Skeletal muscle tissue (tissue), 4 donors: ENCODE results near the gene PARD3B. TPM values are rescaled to one million over a fixed set of nuclear protein-coding genes. Genes with fewer than 3 reads are reported as not detected.

ENCODE experiments used
- H3K27ac ChIP-seq: one replicate; pipeline ENCODE4 v1.7.0; 2013; ENCODE audit warnings: mild to moderate bottlenecking, low read depth, low read length, inconsistent platforms
- H3K27me3 ChIP-seq, 3 donors: one replicate each; pipeline ENCODE4 v1.7.0; 2013; ENCODE audit warnings: low read length in 3 of 3; ENCODE audit not compliant: control insufficient read depth in 3 of 3, insufficient read depth in 3 of 3
- H3K36me3 ChIP-seq, 3 donors: one replicate each; pipeline ENCODE4 v1.7.0; 2013; ENCODE audit warnings: low read length in 3 of 3; ENCODE audit not compliant: control insufficient read depth in 3 of 3, insufficient read depth in 3 of 3
- H3K4me1 ChIP-seq, 3 donors: one replicate each; pipeline ENCODE4 v1.7.0; 2013; ENCODE audit warnings: low read length in 3 of 3, mild to moderate bottlenecking in 3 of 3; ENCODE audit not compliant: control insufficient read depth in 3 of 3, insufficient read depth in 3 of 3
- H3K4me3 ChIP-seq, 3 donors: one replicate each; pipeline ENCODE4 v1.7.0; 2013; ENCODE audit warnings: low read length in 3 of 3
- H3K9ac ChIP-seq, 3 donors: one replicate each; pipeline ENCODE4 v1.7.0; 2013; ENCODE audit warnings: low read length in 3 of 3, mild to moderate bottlenecking in 3 of 3, moderate library complexity in 2 of 3, low read depth in 1 of 3
- H3K9me3 ChIP-seq, 3 donors: one replicate each; pipeline ENCODE4 v1.7.0; 2013; ENCODE audit warnings: low read length in 3 of 3; ENCODE audit not compliant: control insufficient read depth in 3 of 3
- total RNA-seq: library from RNA; depleted of rRNA; stranded (reverse); fragments of >200 nt; gene quantifications from one replicate; pipeline ENCODE4 v1.2.3, GENCODE V29; 2014
- donor health status: Osteomylitis.

PARD3B gene
- total RNA-seq, 1 donor from 2014 or later = 19.8 TPM

DNA sequence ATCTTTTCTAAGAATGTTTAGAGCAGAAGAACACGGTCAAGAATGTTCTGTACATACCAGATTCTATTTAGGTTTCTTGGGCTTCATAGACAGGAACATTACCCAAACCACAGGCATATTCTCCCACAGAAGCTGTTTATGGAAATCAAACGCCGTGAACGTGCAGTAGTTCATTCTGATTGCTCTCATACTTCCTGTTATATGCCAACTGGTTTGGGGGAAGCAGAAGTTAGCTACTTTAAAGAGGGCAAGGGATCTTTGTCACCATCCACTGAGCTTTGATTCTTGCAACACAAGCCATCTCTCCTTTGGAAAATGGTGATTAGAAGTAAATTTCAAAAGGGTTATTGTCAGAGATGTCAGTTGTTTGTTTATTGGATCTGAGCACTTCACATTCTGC, 954.8 kb downstream of the PARD3B start:
- no peak overlapping the region for H3K27ac ChIP-seq
- no peaks in the 10 kb centered on the region for H3K9me3 ChIP-seq
- H3K4me1 ChIP-seq = no peaks in the 10 kb centered on the region
- H3K27me3 ChIP-seq = no peaks in the 10 kb centered on the region
- H3K36me3 ChIP-seq = no peaks in the 10 kb centered on the region
- H3K9ac ChIP-seq = no peak overlapping the region
- no peak overlapping the region for H3K4me3 ChIP-seq

GRCh38 chr2:205500951-205501350, 955.7 kb downstream of the PARD3B start:
- no peak overlapping the region for H3K9ac ChIP-seq
- no peaks in the 10 kb centered on the region for H3K27me3 ChIP-seq
- no peaks in the 10 kb centered on the region for H3K36me3 ChIP-seq
- no peaks in the 10 kb centered on the region for H3K9me3 ChIP-seq
- no peaks in the 10 kb centered on the region for H3K4me1 ChIP-seq
- no peak overlapping the region for H3K27ac ChIP-seq
- H3K4me3 ChIP-seq = no peak overlapping the region

GRCh38 chr2:205501826-205502225, 956.6 kb downstream of the PARD3B start:
- Histone ChIP-seq H3K36me3 (no peaks in the 10 kb centered on the region), H3K27me3 (no peaks in the 10 kb centered on the region), H3K9ac (no peak overlapping the region), H3K9me3 (no peaks in the 10 kb centered on the region), H3K4me1 (no peaks in the 10 kb centered on the region), H3K4me3 (no peak overlapping the region), H3K27ac (no peak overlapping the region)

DNA sequence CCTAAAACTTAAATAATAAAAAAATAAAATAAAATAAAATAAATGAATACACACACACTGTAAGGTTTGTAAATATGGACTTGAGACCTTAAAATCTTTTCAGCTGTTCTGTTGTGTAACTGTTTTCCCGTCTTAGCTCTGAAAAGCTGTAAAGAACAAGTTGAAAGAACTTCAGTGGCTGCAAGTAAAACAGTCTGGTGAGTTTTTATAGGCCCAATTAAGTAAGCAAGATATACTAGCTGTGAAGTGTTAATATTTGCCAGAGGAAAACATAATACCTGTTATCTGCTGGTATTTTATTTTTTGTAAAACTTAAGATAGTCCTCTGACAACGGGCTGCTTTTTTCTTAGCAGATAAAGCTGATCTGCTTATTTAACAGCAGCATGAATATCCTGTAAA, 960.1 kb downstream of the PARD3B start:
- H3K9ac ChIP-seq = no peak overlapping the region
- no peak overlapping the region for H3K27ac ChIP-seq
- no peaks in the 10 kb centered on the region for H3K9me3 ChIP-seq
- no peaks in the 10 kb centered on the region for H3K36me3 ChIP-seq
- no peak overlapping the region for H3K4me3 ChIP-seq
- no peaks in the 10 kb centered on the region for H3K27me3 ChIP-seq
- no peaks in the 10 kb centered on the region for H3K4me1 ChIP-seq

- Histone ChIP-seq H3K27ac (no peak overlapping the region), H3K27me3 (no peaks in the 10 kb centered on the region), H3K9me3 (no peaks in the 10 kb centered on the region), H3K9ac (no peak overlapping the region), H3K36me3 (no peaks in the 10 kb centered on the region), H3K4me1 (no peaks in the 10 kb centered on the region), H3K4me3 (no peak overlapping the region)
These were observed 964.4 kb downstream of the PARD3B start for GRCh38 chr2:205509655-205510054.

DNA sequence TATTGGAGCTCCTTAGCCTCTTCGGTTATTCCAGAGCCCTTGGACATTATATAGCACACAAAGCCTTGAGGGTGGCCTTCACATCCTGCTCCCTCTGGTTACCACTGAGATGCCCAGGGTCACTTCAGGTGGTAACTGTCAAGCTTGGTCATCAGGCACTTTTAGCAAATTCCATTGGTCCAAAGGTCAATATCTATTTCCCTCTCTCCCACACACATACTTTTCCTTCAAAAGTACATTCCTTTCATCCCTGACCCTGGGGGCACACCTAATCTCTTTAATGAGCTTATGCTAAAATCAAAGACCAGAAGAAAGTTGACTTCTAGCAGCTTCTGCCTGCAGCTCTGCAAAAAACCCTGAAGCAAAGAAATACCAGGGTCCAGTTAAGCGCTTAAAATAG, 965.1 kb downstream of the PARD3B start:
- no peak overlapping the region for H3K4me3 ChIP-seq
- H3K9me3 ChIP-seq = no peaks in the 10 kb centered on the region
- no peaks in the 10 kb centered on the region for H3K4me1 ChIP-seq
- H3K9ac ChIP-seq = no peak overlapping the region
- no peaks in the 10 kb centered on the region for H3K27me3 ChIP-seq
- no peak overlapping the region for H3K27ac ChIP-seq
- no peaks in the 10 kb centered on the region for H3K36me3 ChIP-seq

GRCh38 chr2:205511221-205511620, 965.9 kb downstream of the PARD3B start:
- Histone ChIP-seq H3K9me3 (peaks cover 0 to 2% (median 0%) of the 10 kb centered on the region in 3 donors), H3K27me3 (no peaks in the 10 kb centered on the region), H3K4me3 (no peak overlapping the region), H3K4me1 (no peaks in the 10 kb centered on the region), H3K27ac (no peak overlapping the region), H3K9ac (no peak overlapping the region), H3K36me3 (no peaks in the 10 kb centered on the region)

GRCh38 chr2:205511641-205512040, 966.4 kb downstream of the PARD3B start:
- no peaks in the 10 kb centered on the region for H3K27me3 ChIP-seq
- no peak overlapping the region for H3K4me3 ChIP-seq
- no peaks in the 10 kb centered on the region for H3K4me1 ChIP-seq
- no peak overlapping the region for H3K27ac ChIP-seq
- no peak overlapping the region for H3K9ac ChIP-seq
- no peaks in the 10 kb centered on the region for H3K36me3 ChIP-seq
- peaks cover 0 to 2% (median 0%) of the 10 kb centered on the region in 3 donors for H3K9me3 ChIP-seq

DNA sequence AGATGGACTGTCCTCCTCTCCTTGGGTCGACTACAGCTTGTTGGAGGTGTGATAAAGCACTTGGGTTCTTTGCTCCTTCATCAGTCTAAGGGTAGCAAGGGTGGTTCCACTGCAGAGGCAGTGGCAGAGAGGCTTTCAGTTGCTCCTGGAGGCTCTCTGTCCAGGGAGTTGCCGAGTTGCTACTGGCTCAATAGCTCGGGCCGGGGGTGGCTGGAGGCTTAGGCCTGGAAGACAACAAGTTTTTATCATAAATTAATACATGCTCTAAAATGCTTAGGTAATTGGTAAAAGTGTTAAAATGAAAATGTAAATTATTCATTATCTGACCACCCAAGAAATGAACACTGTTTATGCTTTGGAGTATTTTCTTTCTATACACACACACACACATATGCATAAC, 975.0 kb downstream of the PARD3B start:
- Histone ChIP-seq H3K9me3 (peaks cover 0 to 9% (median 0%) of the 10 kb centered on the region in 3 donors), H3K27ac (no peak overlapping the region), H3K4me3 (no peak overlapping the region), H3K4me1 (no peaks in the 10 kb centered on the region), H3K27me3 (no peaks in the 10 kb centered on the region), H3K36me3 (no peaks in the 10 kb centered on the region), H3K9ac (no peak overlapping the region)

GRCh38 chr2:205524656-205525055, 979.4 kb downstream of the PARD3B start:
- H3K9ac ChIP-seq = no peak overlapping the region
- H3K9me3 ChIP-seq = no peaks in the 10 kb centered on the region
- H3K27ac ChIP-seq = no peak overlapping the region
- H3K4me1 ChIP-seq = no peaks in the 10 kb centered on the region
- no peaks in the 10 kb centered on the region for H3K27me3 ChIP-seq
- no peak overlapping the region for H3K4me3 ChIP-seq
- H3K36me3 ChIP-seq = no peaks in the 10 kb centered on the region

DNA sequence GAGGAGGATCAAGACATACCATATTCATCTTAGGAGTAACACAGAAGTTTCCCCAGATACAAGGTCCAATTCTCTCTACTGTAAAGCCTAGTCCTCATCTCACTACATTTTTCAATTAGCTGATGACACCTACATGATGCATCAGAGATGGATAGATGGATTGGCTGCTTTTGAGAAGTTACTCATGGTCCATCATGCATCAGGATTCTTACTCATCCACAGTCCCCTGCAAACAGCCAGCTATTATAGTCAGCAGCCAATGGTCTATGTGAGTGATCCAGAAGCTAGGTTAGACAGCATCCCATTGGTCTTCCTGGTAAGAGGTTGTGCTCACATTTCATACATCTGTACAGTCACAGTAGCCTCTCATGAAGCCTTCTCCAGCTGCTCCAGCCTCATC, 982.5 kb downstream of the PARD3B start:
- Histone ChIP-seq H3K9me3 (no peaks in the 10 kb centered on the region), H3K4me3 (no peak overlapping the region), H3K36me3 (no peaks in the 10 kb centered on the region), H3K4me1 (no peaks in the 10 kb centered on the region), H3K9ac (no peak overlapping the region), H3K27me3 (no peaks in the 10 kb centered on the region), H3K27ac (no peak overlapping the region)
